PC-3 (cell line): ENCODE measurements around the gene GIPC3. TPM values are rescaled to one million over a fixed set of nuclear protein-coding genes. Genes with fewer than 3 reads are reported as not detected.

Source experiments
- ATAC-seq: fragments of 200-7000 bp; cut with Tn5 transposase; 2 replicates; pipeline ENCODE4 v1.9.1; 2020; ENCODE audit warnings: mild to moderate bottlenecking, moderate library complexity
- BruUV-seq: library from RNA; stranded (reverse); fragments of 400-500 nt; replicated peaks from 2 replicates; lab custom pipeline; 2021; lab: Mats Ljungman, UMichigan
- CTCF ChIA-PET: fragments of 300-600 bp; sonication (Branson Sonifier 250); formaldehyde crosslinking; loops from one replicate; lab custom pipeline; 2022; ENCODE audit warnings: antibody characterized with exemption; lab: Charles Lee
- POLR2A ChIA-PET: fragments of 300-600 bp; sonication (Branson Sonifier 250); formaldehyde crosslinking; loops from one replicate; lab custom pipeline; 2022; ENCODE audit warnings: antibody characterized with exemption; ENCODE audit not compliant: unreplicated experiment; lab: Charles Lee
- DNase-seq: peaks from one replicate; pipeline ENCODE4 v3.0.0-alpha.2; 2015
- H2AFZ ChIP-seq: fragments of 300-600 bp; sonication (generic); 2 replicates; pipeline ENCODE4 v1.6.0; 2016; ENCODE audit warnings: antibody characterized with exemption, low read length
- H3F3A ChIP-seq: fragments of 300-600 bp; sonication (generic); one replicate; pipeline ENCODE4 v1.6.0; 2017; ENCODE audit warnings: antibody characterized with exemption, low read length, control low read depth, mild to moderate bottlenecking; ENCODE audit not compliant: unreplicated experiment
- H3K27ac ChIP-seq: fragments of 300-600 bp; sonication (generic); 2 replicates; pipeline ENCODE4 v1.5.1; 2016; ENCODE audit warnings: mild to moderate bottlenecking, low read length
- H3K27me3 ChIP-seq: fragments of 300-600 bp; sonication (generic); 2 replicates; pipeline ENCODE4 v1.6.1; 2016; ENCODE audit warnings: low read length, mixed read lengths
- H3K36me3 ChIP-seq: fragments of 300-600 bp; sonication (generic); 2 replicates; pipeline ENCODE4 v1.6.1; 2016; ENCODE audit warnings: low read depth, mixed run types, low read length, mixed read lengths
- H3K4me1 ChIP-seq: fragments of 300-600 bp; sonication (generic); 2 replicates; pipeline ENCODE4 v1.5.1; 2016; ENCODE audit warnings: low read length; ENCODE audit not compliant: insufficient read depth
- H3K4me2 ChIP-seq: fragments of 300-600 bp; sonication (generic); 2 replicates; pipeline ENCODE4 v1.6.0; 2016; ENCODE audit warnings: low read length
- H3K4me3 ChIP-seq: fragments of 300-600 bp; sonication (generic); 2 replicates; pipeline ENCODE4 v1.5.1; 2016; ENCODE audit warnings: mild to moderate bottlenecking, low read length, mixed read lengths
- H3K79me2 ChIP-seq: fragments of 300-600 bp; sonication (generic); 2 replicates; pipeline ENCODE4 v1.6.1; 2017; ENCODE audit warnings: low read length, mixed read lengths
- H3K9ac ChIP-seq: fragments of 300-600 bp; sonication (generic); 2 replicates; pipeline ENCODE4 v1.6.0; 2016; ENCODE audit warnings: mild to moderate bottlenecking, low read length
- H3K9me2 ChIP-seq: fragments of 300-600 bp; sonication (generic); replicated peaks from 2 replicates; pipeline ENCODE4 v1.6.1; 2016; ENCODE audit warnings: mixed run types, low read length, mixed read lengths
- H3K9me3 ChIP-seq: fragments of 300-600 bp; sonication (generic); 2 replicates; pipeline ENCODE4 v1.6.1; 2016; ENCODE audit warnings: low read length, mixed read lengths
- H4K20me1 ChIP-seq: fragments of 300-600 bp; sonication (generic); 2 replicates; pipeline ENCODE4 v1.6.1; 2016; ENCODE audit warnings: low read length, mixed read lengths
- EZH2 ChIP-seq: fragments of 300-600 bp; sonication (generic); IDR thresholded peaks from one replicate; pipeline ENCODE4 v1.6.1; 2017; ENCODE audit warnings: antibody characterized with exemption, mild to moderate bottlenecking, low read length; ENCODE audit not compliant: unreplicated experiment
- EZH2phosphoT487 ChIP-seq: fragments of 300-600 bp; sonication (generic); IDR thresholded peaks from 2 replicates; pipeline ENCODE4 v1.6.1; 2018; ENCODE audit warnings: mild to moderate bottlenecking, antibody characterized with exemption, low read length, borderline replicate concordance
- intact Hi-C: fragments of 100-400 bp; cut with micrococcal nuclease; formaldehyde crosslinking; loops from 2 replicates; pipeline ENCODE4 v1.9.0; 2023
- total RNA-seq: library from RNA; depleted of rRNA; stranded (reverse); fragments of >200 nt; gene quantifications from 2 replicates; pipeline ENCODE4 v1.2.3, GENCODE V29; 2014
- TF ChIP-seq, protein P1 (sequence below): fragments of 300-600 bp; sonication (generic); conservative IDR thresholded peaks from 2 replicates; pipeline ENCODE4 v1.5.1; 2017; ENCODE audit warnings: antibody characterized with exemption, low read depth, mild to moderate bottlenecking, low read length

Gene GIPC3
- total RNA-seq, 1 experiment from 2014 or later, result 0.18 TPM

DNA sequence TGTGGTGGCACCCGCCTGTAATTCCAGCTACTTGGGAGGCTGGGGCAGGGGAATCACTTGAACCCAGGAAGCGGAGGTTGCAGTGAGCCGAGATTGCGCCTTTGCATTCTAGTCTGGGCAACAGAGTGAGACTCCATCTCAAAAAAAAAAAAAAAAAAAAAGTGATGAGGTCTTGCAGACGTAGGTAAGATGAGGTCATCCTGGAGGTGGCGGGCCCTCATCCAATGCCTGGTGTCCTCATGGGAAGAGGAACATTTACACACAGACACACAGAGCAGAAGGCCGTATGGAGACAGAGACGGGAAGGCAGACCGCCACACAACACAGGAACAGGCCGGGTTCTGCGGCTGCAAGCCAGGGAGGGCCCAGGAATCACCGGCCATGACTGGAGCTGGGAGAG is 36.9 kb downstream of the GIPC3 start:
- no peak overlapping the region for H3K27ac ChIP-seq
- no peak for ATAC-seq
- H3K79me2 ChIP-seq, result peaks cover 27% of the 10 kb centered on the region
- intact Hi-C loops, result no loop called here
- no peaks in the 10 kb centered on the region for H3K27me3 ChIP-seq
- peaks cover 5% of the 10 kb centered on the region; the same call in 1 of the 2 replicates for H3K4me1 ChIP-seq
- POLR2A ChIA-PET, result no interaction called here
- H3K4me2 ChIP-seq, result no peak overlapping the region
- H3K9me2 ChIP-seq, result no peaks in the 10 kb centered on the region
- H3K9ac ChIP-seq, result no peak overlapping the region
- no peak for TF ChIP-seq EZH2phosphoT487
- no peak for TF ChIP-seq EZH2
- TF ChIP-seq, protein P1, sequence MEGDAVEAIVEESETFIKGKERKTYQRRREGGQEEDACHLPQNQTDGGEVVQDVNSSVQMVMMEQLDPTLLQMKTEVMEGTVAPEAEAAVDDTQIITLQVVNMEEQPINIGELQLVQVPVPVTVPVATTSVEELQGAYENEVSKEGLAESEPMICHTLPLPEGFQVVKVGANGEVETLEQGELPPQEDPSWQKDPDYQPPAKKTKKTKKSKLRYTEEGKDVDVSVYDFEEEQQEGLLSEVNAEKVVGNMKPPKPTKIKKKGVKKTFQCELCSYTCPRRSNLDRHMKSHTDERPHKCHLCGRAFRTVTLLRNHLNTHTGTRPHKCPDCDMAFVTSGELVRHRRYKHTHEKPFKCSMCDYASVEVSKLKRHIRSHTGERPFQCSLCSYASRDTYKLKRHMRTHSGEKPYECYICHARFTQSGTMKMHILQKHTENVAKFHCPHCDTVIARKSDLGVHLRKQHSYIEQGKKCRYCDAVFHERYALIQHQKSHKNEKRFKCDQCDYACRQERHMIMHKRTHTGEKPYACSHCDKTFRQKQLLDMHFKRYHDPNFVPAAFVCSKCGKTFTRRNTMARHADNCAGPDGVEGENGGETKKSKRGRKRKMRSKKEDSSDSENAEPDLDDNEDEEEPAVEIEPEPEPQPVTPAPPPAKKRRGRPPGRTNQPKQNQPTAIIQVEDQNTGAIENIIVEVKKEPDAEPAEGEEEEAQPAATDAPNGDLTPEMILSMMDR, result no peak
- H3K4me3 ChIP-seq, result no peak overlapping the region
- no peaks in the 10 kb centered on the region for H4K20me1 ChIP-seq
- CTCF ChIA-PET, result no interaction called here
- DNase-seq, result no peak
- H3K36me3 ChIP-seq, result no peaks in the 10 kb centered on the region; the same call in 1 of the 2 replicates
- no peaks in the 10 kb centered on the region for H3F3A ChIP-seq
- no peak overlapping the region for H2AFZ ChIP-seq
- H3K9me3 ChIP-seq, result no peaks in the 10 kb centered on the region
- BruUV-seq, result no TSS peak

DNA sequence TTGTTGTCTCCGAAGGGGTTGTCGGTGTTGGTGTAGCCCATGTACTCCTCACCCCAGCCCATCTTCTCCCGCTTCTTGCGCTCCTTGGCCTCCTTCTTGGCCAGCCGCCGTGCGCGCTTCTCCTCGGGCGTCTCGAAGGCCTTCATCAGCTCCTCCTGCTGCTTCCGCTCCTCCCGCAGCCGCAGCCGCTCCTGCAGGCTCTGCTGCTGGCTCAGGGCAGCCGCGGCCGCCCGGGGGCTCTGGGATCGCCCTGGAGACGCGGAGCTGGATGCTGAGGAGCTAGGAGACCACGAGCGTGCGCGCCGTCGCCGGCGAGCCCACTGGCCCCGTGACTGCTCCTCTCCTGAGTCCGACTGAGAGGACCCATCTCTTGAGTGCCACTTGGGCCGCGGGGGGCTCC is 38.4 kb downstream of the GIPC3 start:
- no peaks in the 10 kb centered on the region for H3K9me2 ChIP-seq
- no peak overlapping the region for H3K4me3 ChIP-seq
- no peaks in the 10 kb centered on the region; the same call in 1 of the 2 replicates for H3K36me3 ChIP-seq
- ATAC-seq, result no peak
- no peak for DNase-seq
- ChIA-PET CTCF (no interaction called here), POLR2A (no interaction called here)
- peaks cover 5% of the 10 kb centered on the region; the same call in 1 of the 2 replicates for H3K4me1 ChIP-seq
- H3K27ac ChIP-seq, result no peak overlapping the region
- no TSS peak for BruUV-seq
- no peaks in the 10 kb centered on the region for H3K27me3 ChIP-seq
- no peak overlapping the region for H3K4me2 ChIP-seq
- no peak overlapping the region for H2AFZ ChIP-seq
- TF ChIP-seq, protein P1, result no peak
- TF ChIP-seq EZH2phosphoT487 (no peak), EZH2 (no peak)
- peaks cover 27% of the 10 kb centered on the region for H3K79me2 ChIP-seq
- no peaks in the 10 kb centered on the region for H3F3A ChIP-seq
- no peaks in the 10 kb centered on the region for H4K20me1 ChIP-seq
- no peak overlapping the region for H3K9ac ChIP-seq
- no peaks in the 10 kb centered on the region for H3K9me3 ChIP-seq
- intact Hi-C loops, result no loop called here

DNA sequence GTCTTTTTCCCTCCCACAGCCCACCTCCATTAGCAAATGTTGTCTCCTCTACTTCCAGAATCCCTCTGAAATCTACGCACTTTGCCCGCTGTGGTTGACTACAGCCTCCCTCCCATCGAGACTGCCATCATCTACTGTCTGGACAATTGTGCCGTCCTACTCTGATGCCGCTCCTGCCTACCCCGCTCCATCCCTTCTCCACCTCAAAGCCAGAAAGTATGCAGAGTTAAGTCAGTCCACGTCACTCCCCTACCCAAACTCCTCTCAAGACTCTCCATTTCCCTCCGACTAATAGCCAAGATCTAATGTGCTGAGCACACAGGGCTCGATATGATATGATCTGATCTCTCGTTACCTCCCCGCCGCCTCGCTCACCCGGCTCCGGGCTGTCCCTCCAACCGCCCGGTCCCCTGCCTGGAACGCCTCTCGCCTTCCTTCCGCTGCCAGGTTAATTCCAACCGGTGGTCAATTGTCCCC is 40.8 kb downstream of the GIPC3 start:
- TSS peak; percentile 28 for BruUV-seq
- DNase-seq (no peak), ATAC-seq (peak; percentile 6)
- Histone ChIP-seq H3F3A (no peaks in the 10 kb centered on the region), H3K36me3 (no peaks in the 10 kb centered on the region), H3K27ac (no peak overlapping the region), H3K9ac (peak overlapping the region; percentile 85), H2AFZ (peak overlapping the region; percentile 56), H3K4me3 (peak overlapping the region; percentile 98), H3K79me2 (peaks cover 27% of the 10 kb centered on the region), H3K9me3 (no peaks in the 10 kb centered on the region), H4K20me1 (no peaks in the 10 kb centered on the region), H3K4me1 (peaks cover 5% of the 10 kb centered on the region; the same call in 1 of the 2 replicates), H3K4me2 (peak overlapping the region; percentile 96), H3K27me3 (no peaks in the 10 kb centered on the region), H3K9me2 (no peaks in the 10 kb centered on the region)
- TF ChIP-seq, protein P1, result no peak
- TF ChIP-seq EZH2phosphoT487 (no peak), EZH2 (no peak)
- intact Hi-C loops, result no loop called here
- ChIA-PET CTCF (no interaction called here), POLR2A (no interaction called here)
